ENCODE measurements around the gene C10orf105.

C10orf105 gene

GRCh38 chr10:71719464-71720201, at the start of gene C10orf105:
TSS of gene C10orf105 (minus strand) at chr10:71719778. CDS start at chr10:71716337, 3,441 bp downstream.
- DNase-seq, result no peak

GRCh38 chr10:71767420-71768035, 48.0 kb upstream of the C10orf105 start:
- DNase-seq, result no peak

GRCh38 chr10:71766717-71767419, 47.3 kb upstream of the C10orf105 start:
- DNase-seq, result no peak

- DNase-seq, result no peak
Measured at GRCh38 chr10:71765906-71766716, 46.5 kb upstream of the C10orf105 start.

GRCh38 chr10:71765176-71765904, 45.8 kb upstream of the C10orf105 start:
- DNase-seq, result no peak

GRCh38 chr10:71763352-71764127, 44.0 kb upstream of the C10orf105 start:
- DNase-seq, result no peak

- no peak for DNase-seq
Measured at GRCh38 chr10:71762324-71762723, 42.7 kb upstream of the C10orf105 start.

GRCh38 chr10:71761541-71762113, 42.0 kb upstream of the C10orf105 start:
- no peak for DNase-seq

- peak; percentile 55 for DNase-seq
Measured at GRCh38 chr10:71761105-71761511, 41.5 kb upstream of the C10orf105 start.

- DNase-seq, result no peak
Measured at GRCh38 chr10:71757399-71757922, 37.9 kb upstream of the C10orf105 start.

- no peak for DNase-seq
Measured at GRCh38 chr10:71756311-71757191, 37.0 kb upstream of the C10orf105 start.

- no peak for DNase-seq
Measured at GRCh38 chr10:71755179-71755879, 35.8 kb upstream of the C10orf105 start.

- no peak for DNase-seq
Measured at GRCh38 chr10:71754562-71754961, 35.0 kb upstream of the C10orf105 start.

GRCh38 chr10:71753960-71754505, 34.5 kb upstream of the C10orf105 start:
- no peak for DNase-seq

- no peak for DNase-seq
Measured at GRCh38 chr10:71753091-71753959, 33.7 kb upstream of the C10orf105 start.

- DNase-seq, result no peak
Measured at GRCh38 chr10:71752391-71753090, 33.0 kb upstream of the C10orf105 start.
